Measurements from ENCODE around the gene SAC3D1. TPM values are rescaled to one million over a fixed set of nuclear protein-coding genes. Genes with fewer than 3 reads are reported as not detected.

Gene SAC3D1
- total RNA-seq, 1 donor from 2014 or later = 8.5 TPM

GRCh38 chr11:65087827-65088226 lies 46.8 kb downstream of the SAC3D1 start:
- no peak for DNase-seq (ENCODE audit: low read depth in 2 of 2)

DNA sequence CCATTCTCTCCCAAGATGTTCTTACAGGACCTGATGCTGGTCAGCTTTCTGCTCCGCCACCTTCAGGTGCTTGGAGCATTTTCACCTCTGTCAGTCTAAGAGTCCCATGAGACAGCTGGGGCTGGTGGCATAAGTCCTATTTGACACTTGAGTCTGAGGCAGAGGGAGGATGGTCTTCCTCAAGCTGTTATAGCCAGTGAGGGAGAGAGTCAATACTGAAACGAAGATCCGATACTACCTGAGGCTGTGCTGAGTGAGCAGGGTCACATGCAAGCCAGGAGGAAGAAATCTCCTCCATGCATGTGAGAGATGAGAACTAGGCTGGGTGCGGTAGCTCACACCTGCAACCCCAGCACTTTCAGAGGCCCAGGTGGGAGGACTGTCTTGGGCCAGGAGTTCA lies 48.6 kb downstream of the SAC3D1 start:
- DNase-seq (ENCODE audit: low read depth in 2 of 2) = no peak

GRCh38 chr11:65090628-65091027 lies 49.6 kb downstream of the SAC3D1 start:
- DNase-seq (ENCODE audit: low read depth in 2 of 2) = no peak

Other genes starting within 250 kb of the SAC3D1 start
- gene MAP4K2, start 238.0 kb upstream of the SAC3D1 start, total RNA-seq = 34.4 and 50.7 TPM in 2 replicates
- 10.8 and 21.1 TPM in 2 replicates for gene MEN1, start 230.7 kb upstream of the SAC3D1 start, total RNA-seq
- gene CDC42BPG, start 196.6 kb upstream of the SAC3D1 start, total RNA-seq = 0.13 and 0.38 TPM in 2 replicates
- 30.3 and 39.2 TPM in 2 replicates for gene EHD1, start 162.6 kb upstream of the SAC3D1 start, total RNA-seq
- 7.2 and 13.5 TPM in 2 replicates for gene ATG2A, start 124.0 kb upstream of the SAC3D1 start, total RNA-seq
- gene PPP2R5B, start 116.5 kb upstream of the SAC3D1 start, total RNA-seq = 6.0 and 11.1 TPM in 2 replicates
- not detected in 2 replicates for gene GPHA2, start 105.3 kb upstream of the SAC3D1 start, total RNA-seq
- not detected in 2 replicates for gene MAJIN, start 69.1 kb upstream of the SAC3D1 start, total RNA-seq
- gene BATF2, start 44.2 kb upstream of the SAC3D1 start, total RNA-seq = 0.39 and 0.63 TPM in 2 replicates
- 107 and 142 TPM in 2 replicates for gene ARL2, start 27.1 kb upstream of the SAC3D1 start, total RNA-seq
- gene SNX15, start 13.8 kb upstream of the SAC3D1 start, total RNA-seq = 7.7 and 10.1 TPM in 2 replicates
- gene NAALADL1, start 17.3 kb downstream of the SAC3D1 start, total RNA-seq = 15.1 and 16.6 TPM in 2 replicates
- gene CDCA5, start 42.8 kb downstream of the SAC3D1 start, total RNA-seq = 3.9 and 7.6 TPM in 2 replicates
- 20.7 and 24.7 TPM in 2 replicates for gene ZFPL1, start 43.0 kb downstream of the SAC3D1 start, total RNA-seq
- gene VPS51, start 55.0 kb downstream of the SAC3D1 start, total RNA-seq = 186 and 271 TPM in 2 replicates
- 14.6 and 14.8 TPM in 2 replicates for gene TM7SF2, start 70.7 kb downstream of the SAC3D1 start, total RNA-seq
- 6.3 and 7.7 TPM in 2 replicates for gene ZNHIT2, start 76.5 kb downstream of the SAC3D1 start, total RNA-seq
- gene FAU, start 80.9 kb downstream of the SAC3D1 start, total RNA-seq = 211 and 383 TPM in 2 replicates
- gene MRPL49, start 81.1 kb downstream of the SAC3D1 start, total RNA-seq = 42.0 and 50.6 TPM in 2 replicates
- 5.6 and 15.4 TPM in 2 replicates for gene SYVN1, start 93.3 kb downstream of the SAC3D1 start, total RNA-seq
- not detected in 2 replicates for gene SPDYC, start 129.0 kb downstream of the SAC3D1 start, total RNA-seq
- 81.3 and 88.1 TPM in 2 replicates for gene CAPN1, start 140.7 kb downstream of the SAC3D1 start, total RNA-seq
- gene POLA2, start 220.8 kb downstream of the SAC3D1 start, total RNA-seq = 4.7 and 5.7 TPM in 2 replicates